Uterus (tissue), 2 donors: ENCODE data around the gene COX4I1.

Experiments used
- CTCF ChIP-seq, 4 experiments: fragments of 200-600 bp in 2 of 4; fragments of 450-650 bp in 2 of 4; sonication (generic) in 2 of 4; IDR thresholded peaks; one replicate each; pipeline ENCODE4 v1.5.1; 2016 to 2019; ENCODE audit warnings: antibody characterized with exemption in 4 of 4, mild to moderate bottlenecking in 2 of 4, moderate library complexity in 1 of 4
- POLR2A ChIP-seq, 2 donors: fragments of 450-650 bp; IDR thresholded peaks; one replicate each; pipeline ENCODE4 v1.6.1; 2016; ENCODE audit warnings: antibody characterized with exemption in 2 of 2, mild to moderate bottlenecking in 1 of 2, moderate library complexity in 1 of 2

- no peak for TF ChIP-seq CTCF (IDR thresholded peaks at IDR 0.05)
- no peak for TF ChIP-seq POLR2A (IDR thresholded peaks at IDR 0.05)
Measured at GRCh38 chr16:85840395-85840794, 40.9 kb downstream of the COX4I1 start.
